CD4-positive, alpha-beta memory T cell (primary cell): ENCODE measurements around the gene KRT13. TPM values are rescaled to one million over a fixed set of nuclear protein-coding genes. Genes with fewer than 3 reads are reported as not detected.

Experiments used
- CTCF ChIA-PET: fragments of 350-600 bp; sonication (Branson Sonifier 250); formaldehyde crosslinking; loops from one replicate; lab custom pipeline; 2021; ENCODE audit warnings: inconsistent platforms; ENCODE audit not compliant: partially characterized antibody; lab: Charles Lee
- POLR2A ChIA-PET: fragments of 350-600 bp; sonication (Branson Sonifier 250); formaldehyde crosslinking; loops from one replicate; lab custom pipeline; 2021; ENCODE audit not compliant: partially characterized antibody; lab: Charles Lee
- DNase-seq, 5 donors: peaks; one replicate each; pipeline versions ENCODE4 v3.0.0 to v3.0.0-alpha.2; 2020 to 2022; ENCODE audit warnings: mixed read lengths in 1 of 5
- H3K27ac ChIP-seq: one replicate; pipeline ENCODE4 v1.7.0; 2013; ENCODE audit warnings: low read depth, low read length
- H3K27me3 ChIP-seq: 2 replicates; pipeline ENCODE4 v1.7.0; 2013; ENCODE audit warnings: mild to moderate bottlenecking, low read length, moderate library complexity; ENCODE audit not compliant: insufficient read depth
- H3K36me3 ChIP-seq: 2 replicates; pipeline ENCODE4 v1.7.0; 2013; ENCODE audit warnings: mild to moderate bottlenecking, low read length, moderate library complexity; ENCODE audit not compliant: insufficient read depth
- H3K4me1 ChIP-seq: 2 replicates; pipeline ENCODE4 v1.7.0; 2013; ENCODE audit warnings: mild to moderate bottlenecking, low read length, moderate library complexity; ENCODE audit not compliant: insufficient read depth
- H3K4me3 ChIP-seq, 2 donors: one replicate each; pipeline ENCODE4 v1.7.0; 2013; ENCODE audit warnings: low read length in 2 of 2, mild to moderate bottlenecking in 1 of 2
- H3K9me3 ChIP-seq, 2 donors: one replicate each; pipeline ENCODE4 v1.7.0; 2013; ENCODE audit warnings: low read length in 2 of 2, control low read depth in 1 of 2; ENCODE audit not compliant: control insufficient read depth in 1 of 2
- H3K27ac Mint-ChIP-seq, 7 donors: one replicate each; pipeline ENCODE4 v1.8.0; 2020 to 2021; ENCODE audit warnings: mixed read lengths in 7 of 7, mild to moderate bottlenecking in 6 of 7, inconsistent platforms in 3 of 7, moderate library complexity in 3 of 7
- H3K27me3 Mint-ChIP-seq, 2 donors: one replicate each; pipeline ENCODE4 v1.8.0; 2020 to 2021; ENCODE audit warnings: mixed read lengths in 2 of 2
- H3K36me3 Mint-ChIP-seq, 2 donors: one replicate each; pipeline ENCODE4 v1.8.0; 2020 to 2021; ENCODE audit warnings: mixed read lengths in 2 of 2, inconsistent platforms in 1 of 2, mild to moderate bottlenecking in 1 of 2
- H3K4me1 Mint-ChIP-seq, 4 donors: one replicate each; pipeline ENCODE4 v1.8.0; 2020 to 2021; ENCODE audit warnings: mixed read lengths in 4 of 4, mild to moderate bottlenecking in 1 of 4
- H3K4me3 Mint-ChIP-seq, 8 donors: one replicate each; pipeline ENCODE4 v1.8.0; 2020 to 2021; ENCODE audit warnings: mixed read lengths in 8 of 8, mild to moderate bottlenecking in 7 of 8, moderate library complexity in 6 of 8, inconsistent platforms in 3 of 8
- H3K9me3 Mint-ChIP-seq, 8 donors: one replicate each; pipeline ENCODE4 v1.8.0; 2020 to 2021; ENCODE audit warnings: mixed read lengths in 8 of 8, mild to moderate bottlenecking in 5 of 8, inconsistent platforms in 3 of 8, moderate library complexity in 1 of 8
- intact Hi-C: fragments of 100-400 bp; cut with micrococcal nuclease; formaldehyde crosslinking; loops from one replicate; pipeline ENCODE4 v1.15.1; 2023
- polyA plus RNA-seq, 2 donors: library from polyadenylated mRNA; unstranded; fragments of 300-500 nt; fragmentation: Illumina TruSeq; gene quantifications; one replicate each; pipeline ENCODE4 v1.2.3, GENCODE V29; 2021
- total RNA-seq, 2 experiments: library from RNA; stranded (reverse); gene quantifications; one replicate each; pipeline ENCODE4 v1.2.3, GENCODE V29; 2021

Gene KRT13
- total RNA-seq: not detected
- not detected for polyA plus RNA-seq

GRCh38 chr17:41505007-41505808 lies at the start of gene KRT13:
Gene KRT13 (minus strand): TSS chr17:41505612. CDS start chr17:41505550, 62 bp downstream.
- no peak for DNase-seq
- intact Hi-C loops: no loop called here

GRCh38 chr17:41553987-41554680 lies 48.7 kb upstream of the KRT13 start:
- Mint-ChIP-seq H3K4me3 (no peak overlapping the region), H3K9me3 (no peaks in the 10 kb centered on the region), H3K27ac (no peak overlapping the region), H3K27me3 (peaks cover 21 to 30% of the 10 kb centered on the region in 2 donors), H3K36me3 (no peaks in the 10 kb centered on the region), H3K4me1 (peaks cover 3 to 8% (median 4%) of the 10 kb centered on the region in 4 donors)
- no peak overlapping the region for H3K27ac ChIP-seq
- no peak for DNase-seq
- peaks cover 6% of the 10 kb centered on the region for H3K4me1 ChIP-seq
- H3K36me3 ChIP-seq: no peaks in the 10 kb centered on the region
- ChIA-PET POLR2A (no interaction called here), CTCF (interaction anchor here (1.0 to 7.8 kb wide), 2 partner anchors 95 to 111 kb away, joined by 3 to 74 read pairs; no protein-coding TSS in a partner anchor)
- H3K27me3 ChIP-seq: no peaks in the 10 kb centered on the region
- intact Hi-C loops: no loop called here
- H3K4me3 ChIP-seq: no peak overlapping the region
- no peaks in the 10 kb centered on the region for H3K9me3 ChIP-seq

More at GRCh38 chr17:41505007-41505808, at the start of gene KRT13:
- no peak within 1 kb of the TSS for H3K4me3 ChIP-seq
- H3K4me1 Mint-ChIP-seq: peaks cover 0 to 1% (median 0%) of the 10 kb centered on the region in 4 donors
- no peaks in the 10 kb centered on the region for H3K36me3 ChIP-seq
- H3K4me3 Mint-ChIP-seq: no peak within 1 kb of the TSS
- no peaks in the 10 kb centered on the region for H3K9me3 Mint-ChIP-seq
- no peaks in the 10 kb centered on the region for H3K27me3 ChIP-seq
- no peaks in the 10 kb centered on the region for H3K4me1 ChIP-seq
- H3K27ac Mint-ChIP-seq: peak within 1 kb of the TSS in 1 of 7 donors; percentile 48
- no peaks in the 10 kb centered on the region for H3K36me3 Mint-ChIP-seq
- H3K9me3 ChIP-seq: no peaks in the 10 kb centered on the region
- H3K27me3 Mint-ChIP-seq: no peaks in the 10 kb centered on the region
- POLR2A ChIA-PET: no interaction called here
- H3K27ac ChIP-seq: no peak within 1 kb of the TSS
- CTCF ChIA-PET: interaction anchor here (1.7 kb wide), 1 partner anchor 44 kb away, joined by 6 read pairs; no protein-coding TSS in a partner anchor

- H3K27me3 Mint-ChIP-seq: peaks cover 18 to 24% of the 10 kb centered on the region in 2 donors
- Histone ChIP-seq H3K36me3 (no peaks in the 10 kb centered on the region), H3K9me3 (no peaks in the 10 kb centered on the region), H3K27me3 (no peaks in the 10 kb centered on the region), H3K27ac (no peak overlapping the region), H3K4me1 (peaks cover 15% of the 10 kb centered on the region), H3K4me3 (no peak overlapping the region)
- H3K4me1 Mint-ChIP-seq: peaks cover 5 to 16% (median 11%) of the 10 kb centered on the region in 4 donors
- POLR2A ChIA-PET: interaction anchor here (0.6 kb wide), 1 partner anchor 137 kb away, joined by 3 read pairs; no protein-coding TSS in a partner anchor
- no peaks in the 10 kb centered on the region for H3K9me3 Mint-ChIP-seq
- CTCF ChIA-PET: interaction anchor here (7.8 kb wide), 1 partner anchor 96 kb away, joined by 74 read pairs; no protein-coding TSS in a partner anchor
- H3K36me3 Mint-ChIP-seq: no peaks in the 10 kb centered on the region
- DNase-seq: no peak
- no peak overlapping the region for H3K4me3 Mint-ChIP-seq
- intact Hi-C loops: no loop called here
- no peak overlapping the region for H3K27ac Mint-ChIP-seq
These were observed 47.8 kb upstream of the KRT13 start for GRCh38 chr17:41553176-41553575.

- Mint-ChIP-seq H3K36me3 (no peaks in the 10 kb centered on the region), H3K4me3 (no peak overlapping the region), H3K27ac (peak overlapping the region in 2 of 7 donors; percentile 6 to 15), H3K9me3 (peaks cover 0 to under 1% (median 0%) of the 10 kb centered on the region in 8 donors), H3K4me1 (peaks cover 5 to 20% (median 15%) of the 10 kb centered on the region in 4 donors), H3K27me3 (peaks cover 16 to 21% of the 10 kb centered on the region in 2 donors)
- ChIA-PET CTCF (interaction anchor here (5.0 to 7.8 kb wide), 2 partner anchors 96 to 112 kb away, joined by 74 to 130 read pairs; no protein-coding TSS in a partner anchor), POLR2A (no interaction called here)
- intact Hi-C loops: no loop called here
- Histone ChIP-seq H3K4me3 (no peak overlapping the region), H3K9me3 (no peaks in the 10 kb centered on the region), H3K27ac (no peak overlapping the region), H3K36me3 (no peaks in the 10 kb centered on the region), H3K27me3 (no peaks in the 10 kb centered on the region), H3K4me1 (peaks cover 17% of the 10 kb centered on the region)
- DNase-seq: no peak
These were observed 47.0 kb upstream of the KRT13 start for GRCh38 chr17:41552455-41552854.

GRCh38 chr17:41551365-41551764 lies 46.0 kb upstream of the KRT13 start:
- H3K4me1 ChIP-seq: peaks cover 17% of the 10 kb centered on the region
- ChIA-PET CTCF (interaction anchor here (0.9 to 7.8 kb wide), 7 partner anchors 8 to 694 kb away, joined by 3 to 130 read pairs (median 42); no protein-coding TSS in a partner anchor), POLR2A (interaction anchor here (0.8 kb wide), 1 partner anchor 99 kb away, joined by 4 read pairs; no protein-coding TSS in a partner anchor)
- intact Hi-C loops: no loop called here
- H3K27ac ChIP-seq: no peak overlapping the region
- H3K4me3 ChIP-seq: no peak overlapping the region
- DNase-seq: no peak
- H3K9me3 ChIP-seq: no peaks in the 10 kb centered on the region
- Mint-ChIP-seq H3K27me3 (peaks cover 12 to 18% of the 10 kb centered on the region in 2 donors), H3K9me3 (peaks cover 0 to 3% (median 0%) of the 10 kb centered on the region in 8 donors), H3K36me3 (peaks cover 0 to 5% of the 10 kb centered on the region in 2 donors), H3K27ac (no peak overlapping the region), H3K4me1 (peaks cover 5 to 20% (median 15%) of the 10 kb centered on the region in 4 donors), H3K4me3 (no peak overlapping the region)
- no peaks in the 10 kb centered on the region for H3K36me3 ChIP-seq
- H3K27me3 ChIP-seq: no peaks in the 10 kb centered on the region

GRCh38 chr17:41549596-41550039 lies 44.2 kb upstream of the KRT13 start:
- no peak for DNase-seq
- peak overlapping the region in 6 of 7 donors; percentile 68 to 84 (median 80) for H3K27ac Mint-ChIP-seq

More at GRCh38 chr17:41549596-41550039, 44.2 kb upstream of the KRT13 start:
- H3K36me3 Mint-ChIP-seq: peaks cover 0 to 5% of the 10 kb centered on the region in 2 donors
- Histone ChIP-seq H3K27ac (no peak overlapping the region), H3K27me3 (no peaks in the 10 kb centered on the region), H3K9me3 (no peaks in the 10 kb centered on the region), H3K4me1 (peaks cover 17% of the 10 kb centered on the region), H3K4me3 (no peak overlapping the region), H3K36me3 (no peaks in the 10 kb centered on the region)
- POLR2A ChIA-PET: interaction anchor here (1.3 to 2.8 kb wide), 7 partner anchors 44 to 241 kb away, joined by 3 to 18 read pairs (median 8); partner anchors contain the start of genes EIF1 and KRTAP16-1
- peak overlapping the region in 1 of 8 donors; percentile 52 for H3K4me3 Mint-ChIP-seq
- peaks cover 0 to 4% (median 0%) of the 10 kb centered on the region in 8 donors for H3K9me3 Mint-ChIP-seq
- H3K4me1 Mint-ChIP-seq: peaks cover 5 to 20% (median 15%) of the 10 kb centered on the region in 4 donors
- intact Hi-C loops: loop anchor here (1.0 to 2.0 kb wide), 5 partner anchors 113 to 692 kb away; no protein-coding TSS in a partner anchor
- peaks cover 10 to 15% of the 10 kb centered on the region in 2 donors for H3K27me3 Mint-ChIP-seq
- CTCF ChIA-PET: interaction anchor here (0.6 to 7.8 kb wide), 50 partner anchors 9 to 1624 kb away, joined by 3 to 130 read pairs (median 5); partner anchors contain the start of genes EIF1, KRT13, KRT20 and KRT33A
